CD4-positive, alpha-beta T cell treated with Interleukin-4 for 1 hour (primary cell): ENCODE measurements around the gene RUNX1.

Source experiments
- DNase-seq, 2 donors: peaks; one replicate each; pipeline ENCODE4 v3.0.0-alpha.2; 2020 to 2022

The RUNX1 gene

DNA sequence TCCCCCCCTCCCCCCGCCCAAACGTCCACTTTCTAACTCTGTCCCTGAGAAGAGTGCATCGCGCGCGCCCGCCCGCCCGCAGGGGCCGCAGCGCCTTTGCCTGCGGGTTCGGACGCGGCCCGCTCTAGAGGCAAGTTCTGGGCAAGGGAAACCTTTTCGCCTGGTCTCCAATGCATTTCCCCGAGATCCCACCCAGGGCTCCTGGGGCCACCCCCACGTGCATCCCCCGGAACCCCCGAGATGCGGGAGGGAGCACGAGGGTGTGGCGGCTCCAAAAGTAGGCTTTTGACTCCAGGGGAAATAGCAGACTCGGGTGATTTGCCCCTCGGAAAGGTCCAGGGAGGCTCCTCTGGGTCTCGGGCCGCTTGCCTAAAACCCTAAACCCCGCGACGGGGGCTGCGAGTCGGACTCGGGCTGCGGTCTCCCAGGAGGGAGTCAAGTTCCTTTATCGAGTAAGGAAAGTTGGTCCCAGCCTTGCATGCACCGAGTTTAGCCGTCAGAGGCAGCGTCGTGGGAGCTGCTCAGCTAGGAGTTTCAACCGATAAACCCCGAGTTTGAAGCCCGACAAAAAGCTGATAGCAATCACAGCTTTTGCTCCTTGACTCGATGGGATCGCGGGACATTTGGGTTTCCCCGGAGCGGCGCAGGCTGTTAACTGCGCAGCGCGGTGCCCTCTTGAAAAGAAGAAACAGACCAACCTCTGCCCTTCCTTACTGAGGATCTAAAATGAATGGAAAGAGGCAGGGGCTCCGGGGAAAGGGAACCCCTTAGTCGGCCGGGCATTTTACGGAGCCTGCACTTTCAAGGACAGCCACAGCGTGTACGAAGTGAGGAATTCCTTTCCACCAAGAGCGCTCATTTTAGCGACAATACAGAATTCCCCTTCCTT, 158.1 kb downstream of the RUNX1 start:
- DNase-seq = no peak

DNA sequence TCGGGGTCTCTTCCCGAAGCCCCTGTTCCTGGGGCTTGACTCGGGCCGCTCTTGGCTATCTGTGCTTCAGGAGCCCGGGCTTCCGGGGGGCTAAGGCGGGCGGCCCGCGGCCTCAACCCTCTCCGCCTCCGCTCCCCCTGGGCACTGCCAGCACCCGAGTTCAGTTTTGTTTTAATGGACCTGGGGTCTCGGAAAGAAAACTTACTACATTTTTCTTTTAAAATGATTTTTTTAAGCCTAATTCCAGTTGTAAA, 158.7 kb downstream of the RUNX1 start:
- DNase-seq = no peak

DNA sequence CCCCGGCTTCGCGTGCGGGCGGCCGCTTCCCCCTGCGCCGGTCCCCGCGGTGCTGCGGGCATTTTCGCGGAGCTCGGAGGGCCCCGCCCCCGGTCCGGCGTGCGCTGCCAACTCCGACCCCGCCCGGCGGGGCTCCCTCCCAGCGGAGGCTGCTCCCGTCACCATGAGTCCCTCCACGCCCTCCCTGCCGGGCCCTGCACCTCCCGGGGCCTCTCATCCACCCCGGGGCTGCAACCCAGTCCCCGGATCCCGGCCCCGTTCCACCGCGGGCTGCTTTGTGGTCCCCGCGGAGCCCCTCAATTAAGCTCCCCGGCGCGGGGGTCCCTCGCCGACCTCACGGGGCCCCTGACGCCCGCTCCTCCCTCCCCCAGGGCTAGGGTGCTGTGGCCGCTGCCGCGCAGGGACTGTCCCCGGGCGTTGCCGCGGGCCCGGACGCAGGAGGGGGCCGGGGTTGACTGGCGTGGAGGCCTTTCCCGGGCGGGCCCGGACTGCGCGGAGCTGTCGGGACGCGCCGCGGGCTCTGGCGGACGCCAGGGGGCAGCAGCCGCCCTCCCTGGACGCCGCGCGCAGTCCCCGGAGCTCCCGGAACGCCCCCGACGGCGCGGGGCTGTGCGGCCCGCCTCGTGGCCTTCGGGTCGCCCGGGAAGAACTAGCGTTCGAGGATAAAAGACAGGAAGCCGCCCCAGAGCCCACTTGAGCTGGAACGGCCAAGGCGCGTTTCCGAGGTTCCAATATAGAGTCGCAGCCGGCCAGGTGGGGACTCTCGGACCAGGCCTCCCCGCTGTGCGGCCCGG, 159.2 kb downstream of the RUNX1 start:
- peak; percentile 69 to 70 for DNase-seq

DNA sequence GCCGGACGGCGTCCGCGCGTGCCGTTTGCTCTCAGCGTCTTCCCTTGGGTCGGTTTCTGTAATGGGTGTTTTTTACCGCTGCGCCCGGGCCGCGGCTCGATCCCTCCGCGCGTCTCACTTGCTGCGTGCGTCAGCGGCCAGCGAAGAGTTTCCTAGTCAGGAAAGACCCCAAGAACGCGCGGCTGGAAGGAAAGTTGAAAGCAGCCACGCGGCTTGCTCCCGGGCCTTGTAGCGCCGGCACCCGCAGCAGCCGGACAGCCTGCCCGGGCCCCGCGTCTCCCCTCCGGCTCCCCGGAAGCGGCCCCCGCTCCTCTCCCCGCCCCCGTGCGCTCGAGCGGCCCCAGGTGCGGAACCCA, 159.8 kb downstream of the RUNX1 start:
- DNase-seq = peak; percentile 49 to 53

DNA sequence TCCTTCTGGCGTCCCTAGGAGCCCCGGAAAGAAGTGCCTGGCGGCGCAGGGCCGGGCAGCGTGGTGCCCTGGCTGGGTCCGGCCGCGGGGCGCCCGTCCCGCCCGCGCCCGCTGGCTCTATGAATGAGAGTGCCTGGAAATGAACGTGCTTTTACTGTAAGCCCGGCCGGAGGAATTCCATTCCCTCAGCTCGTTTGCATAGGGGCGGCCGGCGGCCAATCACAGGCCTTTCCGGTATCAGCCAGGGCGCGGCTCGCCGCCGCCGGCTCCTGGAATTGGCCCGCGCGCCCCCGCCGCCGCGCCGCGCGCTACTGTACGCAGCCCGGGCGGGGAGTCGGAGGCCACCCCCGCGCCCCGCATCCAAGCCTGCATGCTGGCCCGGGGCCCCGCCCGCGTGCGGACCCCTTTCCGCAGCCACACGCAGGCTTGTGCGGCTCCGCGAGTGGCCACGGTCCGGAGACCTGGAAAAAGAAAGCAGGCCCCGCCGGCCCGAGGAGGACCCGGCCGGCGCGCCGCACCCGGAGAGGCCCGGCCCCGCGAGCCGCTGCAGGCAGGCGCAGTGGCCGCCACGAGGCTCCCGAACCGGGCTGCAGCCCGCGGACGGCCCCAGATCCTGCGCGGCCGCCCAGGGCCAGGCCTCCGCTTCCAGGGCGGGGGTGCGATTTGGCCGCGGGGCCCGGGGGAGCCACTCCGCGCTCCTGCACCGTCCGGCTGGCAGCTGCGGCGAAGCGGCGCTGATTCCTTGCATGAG, 160.4 kb downstream of the RUNX1 start:
- peak; percentile 78 to 80 for DNase-seq

DNA sequence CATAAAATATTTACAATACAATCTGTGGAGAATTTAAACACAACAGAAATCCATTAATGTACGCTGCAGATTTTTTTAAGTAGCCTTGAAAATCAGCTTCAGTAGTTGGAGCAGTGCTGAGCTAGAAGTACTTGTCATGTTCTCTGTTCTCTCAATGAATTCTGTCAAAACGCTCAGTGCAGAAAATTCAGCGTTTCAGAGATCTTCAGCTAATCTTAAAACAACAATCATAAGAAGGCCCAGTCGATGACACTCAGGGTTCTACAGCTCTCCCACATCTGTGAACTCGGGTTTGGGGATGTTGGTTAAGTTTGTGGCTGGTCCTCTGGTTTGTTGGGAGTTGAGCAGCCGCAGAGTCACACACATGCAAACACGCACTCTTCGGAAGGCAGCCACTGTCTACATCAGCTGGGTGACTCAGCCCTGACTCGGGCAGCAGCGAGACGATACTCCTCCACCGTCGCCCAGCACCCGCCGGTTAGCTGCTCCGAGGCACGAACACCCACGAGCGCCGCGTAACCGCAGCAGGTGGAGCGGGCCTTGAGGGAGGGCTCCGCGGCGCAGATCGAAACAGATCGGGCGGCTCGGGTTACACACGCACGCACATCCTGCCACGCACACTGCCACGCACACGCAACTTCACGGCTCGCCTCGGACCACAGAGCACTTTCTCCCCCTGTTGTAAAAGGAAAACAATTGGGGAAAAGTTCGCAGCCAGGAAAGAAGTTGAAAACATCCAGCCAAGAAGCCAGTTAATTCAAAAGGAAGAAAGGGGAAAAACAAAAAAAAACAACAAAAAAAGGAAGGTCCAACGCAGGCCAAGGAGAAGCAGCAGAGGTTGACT, 161.2 kb downstream of the RUNX1 start:
- peak; percentile 79 to 86 for DNase-seq

DNA sequence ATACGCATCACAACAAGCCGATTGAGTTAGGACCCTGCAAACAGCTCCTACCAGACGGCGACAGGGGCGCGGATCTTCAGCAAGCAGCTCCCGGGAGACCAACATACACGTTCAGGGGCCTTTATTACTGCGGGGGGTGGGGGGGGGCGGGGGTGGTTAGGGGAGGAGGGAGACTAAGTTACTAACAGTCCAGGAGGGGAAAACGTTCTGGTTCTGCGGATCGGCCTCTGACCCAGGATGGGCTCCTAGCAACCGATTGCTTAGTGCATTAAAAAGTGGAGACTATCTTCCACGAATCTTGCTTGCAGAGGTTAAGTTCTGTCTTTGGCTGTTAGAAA, 162.0 kb downstream of the RUNX1 start:
- DNase-seq = no peak

DNA sequence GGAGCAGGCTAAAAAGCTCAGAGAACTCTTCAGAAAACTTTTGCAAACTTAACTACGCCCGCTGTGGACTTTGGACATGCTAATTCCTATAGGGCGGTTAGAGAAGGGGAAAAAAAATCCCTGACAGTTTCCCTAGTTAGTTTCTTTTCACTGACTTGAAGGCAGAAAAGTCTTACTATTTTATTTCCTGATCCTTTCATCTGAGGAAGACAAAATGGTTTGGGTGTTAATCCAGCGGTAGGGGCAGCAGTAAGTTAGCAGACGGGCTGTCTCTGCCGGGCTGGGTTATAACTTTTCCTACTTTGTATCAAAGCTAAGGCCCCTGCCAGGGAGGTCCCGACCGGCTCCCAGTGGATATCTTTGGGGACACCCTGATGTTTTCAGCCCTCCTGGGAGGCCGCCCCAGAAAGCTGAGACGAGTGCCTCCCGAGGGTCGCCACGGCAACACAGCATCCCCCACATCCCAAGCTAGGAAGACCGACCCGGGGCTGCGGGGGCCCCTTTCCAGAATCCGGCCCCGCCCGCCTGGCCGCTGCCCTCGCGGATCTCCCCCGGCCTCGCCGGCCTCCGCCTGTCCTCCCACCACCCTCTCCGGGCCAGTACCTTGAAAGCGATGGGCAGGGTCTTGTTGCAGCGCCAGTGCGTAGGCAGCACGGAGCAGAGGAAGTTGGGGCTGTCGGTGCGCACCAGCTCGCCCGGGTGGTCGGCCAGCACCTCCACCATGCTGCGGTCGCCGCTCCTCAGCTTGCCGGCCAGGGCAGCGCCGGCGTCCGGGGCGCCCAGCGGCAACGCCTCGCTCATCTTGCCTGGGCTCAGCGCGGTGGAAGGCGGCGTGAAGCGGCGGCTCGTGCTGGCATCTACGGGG, 162.6 kb downstream of the RUNX1 start:
- peak; percentile 23 to 25 for DNase-seq

DNA sequence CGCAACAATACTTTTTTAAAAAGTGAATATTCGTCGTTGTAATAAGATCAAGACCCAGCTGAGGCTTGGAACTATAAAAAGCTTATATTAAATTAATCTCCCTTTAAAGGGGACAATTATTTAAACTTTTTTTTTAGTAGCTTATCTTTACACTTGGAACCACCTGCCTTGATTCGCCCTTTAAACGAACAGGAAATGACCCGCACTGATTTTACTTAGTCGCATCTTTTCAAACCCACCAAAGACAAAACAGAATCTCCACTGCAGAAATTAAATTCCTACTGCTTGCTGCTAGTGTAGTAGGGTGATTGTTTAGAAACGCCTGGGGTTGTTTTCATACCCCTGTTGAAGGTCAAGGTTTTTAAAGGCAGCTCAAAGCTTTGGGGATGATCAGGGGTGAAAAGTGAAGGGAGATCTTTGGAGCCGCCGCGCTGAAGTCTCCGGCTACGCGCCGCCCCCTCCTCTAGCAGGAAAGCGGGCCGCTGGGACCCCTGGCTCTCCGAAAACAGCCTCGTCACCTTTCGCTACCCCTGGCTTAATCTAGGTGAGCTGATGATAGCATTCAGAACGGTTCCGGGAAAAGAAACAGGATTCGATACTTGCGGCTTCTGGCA, 163.4 kb downstream of the RUNX1 start:
- no peak for DNase-seq

DNA sequence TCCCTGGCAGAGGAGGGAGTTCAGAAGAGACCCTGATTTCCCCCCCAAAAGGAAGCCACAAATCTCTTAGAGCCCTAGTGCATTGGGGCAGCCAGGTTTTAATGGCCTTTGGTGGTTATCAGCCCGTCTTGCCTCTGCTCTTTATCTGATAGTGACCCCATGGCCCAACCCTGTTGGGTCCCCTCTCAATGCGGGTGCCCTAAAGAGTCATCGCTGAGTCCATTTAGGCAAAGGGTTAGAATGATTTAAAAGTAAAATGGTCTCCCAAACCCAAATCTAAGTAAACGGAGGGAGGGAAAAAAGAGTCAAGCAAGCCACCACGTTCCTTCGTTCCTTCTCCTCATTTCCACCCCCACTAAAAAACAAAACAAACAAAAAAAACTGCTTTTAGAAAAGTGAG, 164.0 kb downstream of the RUNX1 start:
- DNase-seq = no peak

DNA sequence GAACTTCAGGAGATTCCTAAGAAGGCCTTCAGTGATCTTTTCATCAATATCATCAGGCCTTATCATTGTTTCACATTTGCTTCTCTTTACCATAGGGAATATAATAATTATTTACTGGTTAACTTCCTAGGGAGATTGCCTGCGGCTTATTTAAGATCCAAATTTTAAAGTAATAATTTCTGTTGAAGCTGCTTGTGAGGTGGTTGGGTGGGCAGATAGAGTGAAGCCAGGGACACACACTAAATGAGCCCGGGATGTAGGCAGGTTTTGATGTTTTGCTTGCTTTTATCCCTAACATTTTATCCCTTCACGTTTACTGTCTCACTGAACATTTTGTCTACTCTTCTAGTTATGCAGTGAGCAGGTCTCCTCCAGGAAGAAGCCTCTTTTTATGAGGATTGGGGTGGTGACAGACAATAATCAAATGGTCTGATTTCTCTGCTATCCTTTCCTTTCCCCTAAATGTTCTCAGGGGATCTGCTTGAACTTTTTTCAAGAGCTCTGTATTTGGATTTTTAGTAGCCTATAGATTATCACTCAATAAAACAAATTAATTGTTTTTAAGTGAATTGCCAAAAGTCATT, 164.7 kb downstream of the RUNX1 start:
- no peak for DNase-seq

DNA sequence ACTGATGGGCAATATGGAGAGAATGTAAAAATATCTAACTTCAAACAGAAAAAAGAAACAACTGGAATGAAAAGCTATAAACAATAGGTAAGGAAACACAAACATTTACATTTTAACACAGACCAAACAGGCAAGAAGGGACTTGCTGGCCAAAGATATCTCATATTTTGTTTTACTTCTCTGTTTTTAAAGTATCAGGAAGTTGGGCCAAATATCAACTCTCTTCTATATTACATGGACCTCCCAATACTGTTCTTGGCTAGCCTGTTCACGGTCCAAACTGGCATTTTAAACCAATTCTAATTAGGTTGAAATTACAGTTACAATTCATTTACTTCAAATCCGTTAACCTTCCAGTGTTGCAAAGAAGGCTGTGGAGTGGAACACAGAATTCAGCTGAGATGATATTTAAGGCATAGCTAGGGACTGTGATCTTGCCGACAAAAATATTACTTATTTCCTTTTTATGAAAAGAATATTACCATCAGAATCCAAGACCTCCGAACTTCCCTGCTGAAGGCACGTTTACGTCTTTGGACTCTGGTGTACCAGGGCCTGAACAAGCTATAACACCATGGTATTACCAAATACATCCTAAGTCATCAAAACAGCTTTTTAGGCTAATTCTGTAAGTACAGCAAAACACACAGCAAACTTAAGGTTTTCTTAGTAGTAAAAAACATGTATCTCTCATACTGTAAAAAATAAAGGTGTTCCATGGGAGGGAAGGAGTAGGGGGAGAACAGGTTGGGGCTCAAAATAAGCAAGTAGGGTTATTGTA, 165.4 kb downstream of the RUNX1 start:
- DNase-seq = no peak

DNA sequence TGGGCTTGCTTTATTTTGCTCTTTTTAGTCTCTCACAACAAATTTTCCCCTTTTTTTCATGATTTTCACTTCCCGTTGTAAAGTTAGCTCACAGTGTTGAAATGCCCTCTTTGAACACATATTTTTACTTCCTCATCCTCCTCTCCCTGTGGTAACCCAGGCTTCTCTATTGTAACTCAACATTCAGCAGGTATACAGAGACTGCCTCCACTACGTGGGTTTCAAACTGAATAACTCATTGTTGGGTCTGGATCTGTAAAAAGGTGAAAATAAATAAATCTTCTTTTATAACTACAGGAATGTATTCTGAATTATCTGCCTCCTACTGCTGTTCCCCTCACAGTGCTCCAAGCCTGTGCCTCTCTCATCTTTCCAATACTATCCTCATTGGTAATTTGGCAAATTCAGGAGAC, 166.4 kb downstream of the RUNX1 start:
- DNase-seq = no peak

DNA sequence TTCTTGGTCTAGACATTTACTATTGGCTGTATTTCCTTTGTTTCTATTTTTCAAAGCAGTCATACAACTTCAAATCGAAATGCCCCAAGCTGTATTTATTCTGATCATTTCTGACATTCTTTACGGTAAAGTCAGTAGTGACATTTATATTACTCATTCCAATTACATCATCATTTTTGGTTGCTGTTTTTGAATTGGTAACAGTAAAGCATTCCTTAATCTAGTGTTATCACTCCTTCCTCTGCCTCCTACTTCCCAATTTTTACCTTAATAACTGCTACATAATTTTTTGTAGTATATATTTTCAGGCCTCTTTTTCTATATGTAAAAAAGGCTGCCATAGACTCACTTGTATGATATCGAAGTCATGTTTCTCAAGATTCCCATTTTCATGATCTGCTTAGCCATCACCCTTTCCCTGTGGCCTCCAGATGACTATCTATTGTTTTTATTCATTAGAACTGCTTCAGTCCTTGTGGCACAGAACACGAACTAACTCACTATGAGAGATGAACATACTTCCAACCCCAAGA, 167.2 kb downstream of the RUNX1 start:
- DNase-seq = no peak

DNA sequence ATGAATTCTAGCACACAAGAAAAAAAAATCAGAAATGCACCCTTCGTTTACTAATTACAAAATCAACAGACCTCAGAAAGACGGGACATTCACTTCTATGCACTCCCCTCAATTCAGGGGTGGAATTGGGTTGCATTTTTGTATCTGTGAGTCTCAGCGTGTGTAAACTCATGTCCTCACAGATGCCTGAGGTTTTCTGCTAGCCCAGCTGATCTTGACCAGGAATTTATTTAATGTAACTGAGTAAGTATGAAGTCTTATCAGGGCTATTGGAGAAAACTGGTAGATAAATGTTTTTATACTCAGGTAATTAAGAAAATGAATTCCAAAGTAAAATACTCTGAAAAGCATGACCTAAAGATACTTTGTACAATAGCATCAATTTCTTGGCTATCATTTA, 167.7 kb downstream of the RUNX1 start:
- DNase-seq = no peak

DNA sequence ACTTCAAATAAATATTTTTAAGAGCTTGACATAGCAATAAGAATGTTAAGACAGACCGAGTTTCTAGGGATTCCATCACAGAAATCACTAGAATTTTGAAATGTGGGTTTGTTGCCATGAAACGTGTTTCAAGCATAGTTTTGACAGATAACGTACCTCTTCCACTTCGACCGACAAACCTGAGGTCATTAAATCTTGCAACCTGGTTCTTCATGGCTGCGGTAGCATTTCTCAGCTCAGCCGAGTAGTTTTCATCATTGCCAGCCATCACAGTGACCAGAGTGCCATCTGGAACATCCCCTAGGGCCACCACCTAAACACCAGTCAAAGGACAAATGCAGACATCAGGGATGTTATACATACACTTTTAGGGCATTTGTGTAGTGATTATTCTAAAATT, 168.7 kb downstream of the RUNX1 start:
- DNase-seq = no peak

DNA sequence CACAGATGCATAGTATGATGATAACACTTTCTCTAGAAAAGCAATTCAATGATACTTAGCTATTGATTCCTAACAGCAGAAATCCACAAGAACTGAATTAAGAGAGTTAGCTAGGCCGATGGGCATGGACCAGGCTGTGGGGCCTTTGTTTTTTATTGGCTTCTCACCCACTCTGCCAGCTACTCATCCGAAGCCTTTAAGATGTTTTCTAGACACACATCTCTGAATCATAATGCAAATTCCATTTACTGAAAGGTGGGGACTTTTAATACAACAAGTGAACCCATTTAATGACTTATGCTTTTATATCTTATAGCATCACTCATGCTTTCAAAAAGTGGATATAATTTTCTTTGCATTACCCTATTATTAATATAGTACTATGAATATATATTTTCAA, 170.2 kb downstream of the RUNX1 start:
- no peak for DNase-seq

DNA sequence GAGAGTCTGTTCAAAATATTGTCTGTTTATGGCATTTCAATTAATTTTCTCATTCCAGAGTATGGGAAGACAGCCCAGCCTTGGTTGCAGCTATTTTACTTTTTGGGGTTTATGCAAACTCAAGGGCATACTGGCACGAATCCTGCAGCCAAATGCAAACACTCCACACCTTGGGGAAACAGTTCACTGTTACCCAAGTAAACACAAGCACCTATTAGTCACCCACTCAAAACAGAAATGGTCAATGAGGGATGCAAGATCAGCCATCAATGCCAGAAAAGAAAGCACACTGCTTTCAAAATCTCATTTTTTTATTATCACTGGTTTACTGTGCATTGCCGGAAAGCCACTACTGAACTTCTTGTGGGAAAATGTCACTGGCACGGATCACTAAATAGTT, 170.6 kb downstream of the RUNX1 start:
- DNase-seq = no peak

DNA sequence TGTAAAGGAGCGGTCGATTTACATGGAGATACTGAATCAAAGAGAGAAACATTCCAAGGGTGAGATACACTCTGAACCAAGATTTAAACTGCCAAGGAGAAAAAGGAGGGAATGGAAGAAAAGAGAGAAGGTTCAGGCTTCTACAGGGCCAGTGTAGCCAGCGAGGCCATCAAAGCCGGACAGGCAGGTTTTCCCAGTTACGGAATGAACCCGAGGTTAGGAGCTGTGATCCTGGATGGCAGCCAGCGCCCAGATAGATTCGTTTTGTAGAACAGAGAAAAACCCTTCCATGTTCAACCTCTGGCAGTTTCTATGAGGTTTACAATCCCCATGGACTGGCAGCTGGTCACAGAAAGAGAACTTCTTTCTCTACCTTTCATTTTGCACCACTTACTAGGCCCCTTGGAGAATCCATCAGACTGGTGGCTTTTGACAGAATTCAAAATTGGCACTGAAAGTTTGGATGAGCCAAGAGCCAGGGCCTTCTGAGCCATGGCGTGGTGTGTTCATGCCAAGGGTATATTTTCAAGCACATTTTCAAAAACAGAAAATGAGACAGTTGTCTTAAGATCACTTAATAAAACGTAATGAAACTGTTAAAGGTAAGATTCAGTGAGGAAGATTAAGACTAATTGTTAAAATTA, 171.5 kb downstream of the RUNX1 start:
- no peak for DNase-seq

DNA sequence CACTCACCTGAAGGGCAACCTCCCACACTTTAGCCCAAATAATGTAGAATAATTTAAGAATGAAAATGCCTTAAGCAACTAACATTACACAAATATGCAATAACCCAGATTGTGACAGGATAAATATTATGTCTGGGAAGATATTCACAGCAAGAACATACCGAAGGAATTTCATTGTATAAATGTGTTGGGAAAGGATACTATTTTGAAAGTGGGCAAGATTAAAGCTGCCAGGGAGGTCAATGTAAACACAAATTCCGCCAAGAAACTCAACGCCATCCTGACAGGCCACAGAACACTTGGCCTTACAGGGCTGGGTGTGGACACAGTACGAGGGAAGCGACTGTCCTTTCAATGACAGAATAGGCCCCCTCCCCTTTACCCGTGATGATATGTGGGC, 173.3 kb downstream of the RUNX1 start:
- no peak for DNase-seq
